HepG2 (cell line): ENCODE results near the gene LRRC72. TPM values are rescaled to one million over a fixed set of nuclear protein-coding genes. Genes with fewer than 3 reads are reported as not detected.

Experiments used
- ATAC-seq: fragments of 200-7000 bp; cut with Tn5 transposase; 3 replicates; pipeline ENCODE4 v1.9.1; 2020; ENCODE audit warnings: mild to moderate bottlenecking, moderate library complexity
- BruUV-seq: library from RNA; stranded (reverse); fragments of 400-500 nt; replicated peaks from 2 replicates; lab custom pipeline; 2021; lab: Mats Ljungman, UMichigan
- CTCF ChIA-PET: fragments of 300-600 bp; formaldehyde crosslinking; extraction: SDS; loops from one replicate; lab custom pipeline; 2021; ENCODE audit warnings: low total read pairs, inconsistent platforms, low intra/inter-chr PET ratio; lab: Yijun Ruan, JAX
- POLR2A ChIA-PET: fragments of 350-600 bp; sonication (Branson Sonifier 250); formaldehyde crosslinking; loops from one replicate; lab custom pipeline; 2020; ENCODE audit warnings: antibody characterized with exemption, inconsistent platforms; lab: Yijun Ruan, JAX
- DNase-seq: peaks from one replicate; pipeline ENCODE4 v3.0.0-alpha.2; 2015; ENCODE audit warnings: low spot score
- FAIRE-seq: peaks from 3 replicates; lab custom pipeline; 2011; peaks lifted over from hg19 to GRCh38; lab: Jason Lieb, UNC
- H2AFZ ChIP-seq: one replicate; pipeline ENCODE4 v1.6.1; 2011; ENCODE audit warnings: low read length, inconsistent platforms
- H3K27ac ChIP-seq: fragments of 300-600 bp; 3 replicates; pipeline ENCODE4 v1.8.0; 2011; ENCODE audit warnings: mixed run types, mild to moderate bottlenecking, mixed read lengths, low read length, inconsistent platforms; ENCODE audit not compliant: insufficient read depth; ENCODE audit errors: extremely low read length
- H3K27me3 ChIP-seq, 2 experiments: fragments of 200-600 bp in 1 of 2; 2 replicates in 1 of 2; 3 replicates in 1 of 2; pipeline versions ENCODE4 v1.6.0 to v1.8.0; 2011; ENCODE audit warnings: low read length in 2 of 2, mild to moderate bottlenecking in 2 of 2, moderate library complexity in 2 of 2, inconsistent platforms in 1 of 2; ENCODE audit not compliant: insufficient read depth in 2 of 2, control insufficient read depth in 1 of 2
- H3K36me3 ChIP-seq, 2 experiments: fragments of 200-600 bp in 1 of 2; replicated peaks in 1 of 2; 2 replicates in 1 of 2; 3 replicates in 1 of 2; pipeline versions ENCODE4 v1.5.1 to v1.8.0; 2011; ENCODE audit warnings: low read length in 2 of 2, inconsistent platforms in 1 of 2; ENCODE audit not compliant: insufficient read depth in 2 of 2, control insufficient read depth in 1 of 2
- H3K4me1 ChIP-seq: 2 replicates; pipeline ENCODE4 v1.5.1; 2012; ENCODE audit warnings: low read length, inconsistent platforms; ENCODE audit not compliant: insufficient read depth
- H3K4me2 ChIP-seq: 2 replicates; pipeline ENCODE4 v1.6.0; 2011; ENCODE audit warnings: low read depth, low read length, inconsistent platforms
- H3K4me3 ChIP-seq, 3 experiments: fragments of 200-600 bp in 1 of 3; sonication (generic), shearing (Covaris generic) in 1 of 3; replicated peaks in 1 of 3; 2 replicates each; pipeline ENCODE4 v1.5.1; 2011 to 2016; ENCODE audit warnings: low read length in 3 of 3, inconsistent platforms in 2 of 3, low read depth in 2 of 3, mild to moderate bottlenecking in 2 of 3, control low read depth in 1 of 3, mixed read lengths in 1 of 3; ENCODE audit not compliant: insufficient read depth in 1 of 3
- H3K79me2 ChIP-seq: one replicate; pipeline ENCODE4 v1.6.1; 2011; ENCODE audit warnings: low read length, inconsistent platforms; ENCODE audit not compliant: insufficient read depth
- H3K9ac ChIP-seq: 2 replicates; pipeline ENCODE4 v1.6.0; 2011; ENCODE audit warnings: mild to moderate bottlenecking, low read depth, low read length, inconsistent platforms; ENCODE audit not compliant: insufficient read depth
- H3K9me3 ChIP-seq: 2 replicates; pipeline ENCODE4 v1.5.1; 2012; ENCODE audit warnings: mild to moderate bottlenecking, low read length
- H4K20me1 ChIP-seq: 2 replicates; pipeline ENCODE4 v1.6.0; 2011; ENCODE audit warnings: inconsistent platforms, mild to moderate bottlenecking, low read length, moderate library complexity; ENCODE audit not compliant: insufficient read depth
- ADNP ChIP-seq: sonication (generic); formaldehyde crosslinking; IDR thresholded peaks from 2 replicates; pipeline ENCODE4 v1.4.0; 2020; ENCODE audit warnings: missing genetic modification reagents
- AGO1 ChIP-seq: fragments of 200-400 bp; formaldehyde crosslinking; IDR thresholded peaks from 2 replicates; pipeline ENCODE4 v1.6.1; 2017; ENCODE audit warnings: mild to moderate bottlenecking, low read depth, low read length, moderate library complexity; ENCODE audit not compliant: poor library complexity, severe bottlenecking
- CCDC6 ChIP-seq: sonication (generic); formaldehyde crosslinking; IDR thresholded peaks from 2 replicates; pipeline ENCODE4 v1.8.1; 2022; ENCODE audit warnings: mild to moderate bottlenecking, missing genetic modification reagents, moderate library complexity
- CTCF ChIP-seq: sonication (generic); formaldehyde crosslinking; IDR thresholded peaks from 2 replicates; pipeline ENCODE4 v1.5.0; 2020; ENCODE audit warnings: mild to moderate bottlenecking, missing genetic modification reagents, moderate library complexity
- FOXA1 ChIP-seq, 2 experiments: fragments of 450-650 bp in 1 of 2; sonication (generic) in 1 of 2; formaldehyde crosslinking in 1 of 2; IDR thresholded peaks; 2 replicates each; pipeline versions ENCODE4 v1.4.0 to v1.6.1; 2016 to 2020; ENCODE audit warnings: missing genetic modification reagents in 1 of 2
- FOXK1 ChIP-seq: sonication (generic); formaldehyde crosslinking; IDR thresholded peaks from 2 replicates; pipeline ENCODE4 v1.4.0; 2020; ENCODE audit warnings: low read depth, missing genetic modification reagents, borderline replicate concordance
- MAZ ChIP-seq, 2 experiments: sonication (generic) in 1 of 2; formaldehyde crosslinking in 1 of 2; IDR thresholded peaks; 2 replicates each; pipeline versions ENCODE4 v1.5.0 to v1.6.1; 2012 to 2020; ENCODE audit warnings: low read depth in 2 of 2, mild to moderate bottlenecking in 2 of 2, borderline replicate concordance in 1 of 2, improper control_type of control experiment in 1 of 2, low read length in 1 of 2, missing genetic modification reagents in 1 of 2, moderate library complexity in 1 of 2
- SNAPC2 ChIP-seq: sonication (generic); formaldehyde crosslinking; IDR thresholded peaks from 2 replicates; pipeline ENCODE4 v1.8.1; 2022; ENCODE audit warnings: mild to moderate bottlenecking, missing genetic modification reagents
- TSC22D2 ChIP-seq: sonication (generic); formaldehyde crosslinking; IDR thresholded peaks from 2 replicates; pipeline ENCODE4 v1.5.1; 2020; ENCODE audit warnings: missing genetic modification reagents, mild to moderate bottlenecking, borderline replicate concordance
- ZFP36L2 ChIP-seq: sonication (generic); formaldehyde crosslinking; IDR thresholded peaks from 2 replicates; pipeline ENCODE4 v1.4.0; 2020; ENCODE audit warnings: missing genetic modification reagents
- ZNF235 ChIP-seq: sonication (generic); formaldehyde crosslinking; IDR thresholded peaks from 2 replicates; pipeline ENCODE4 v1.8.1; 2023; ENCODE audit warnings: mild to moderate bottlenecking, missing genetic modification reagents, borderline replicate concordance
- ZNF260 ChIP-seq: sonication (generic); formaldehyde crosslinking; IDR thresholded peaks from 2 replicates; pipeline ENCODE4 v1.4.0; 2020; ENCODE audit warnings: missing genetic modification reagents, low read depth, mild to moderate bottlenecking, borderline replicate concordance
- ZNF761 ChIP-seq: sonication (generic); formaldehyde crosslinking; conservative IDR thresholded peaks from 2 replicates; pipeline ENCODE4 v1.4.0; 2020; ENCODE audit warnings: mild to moderate bottlenecking, missing genetic modification reagents
- ZSCAN29 ChIP-seq: sonication (generic); formaldehyde crosslinking; conservative IDR thresholded peaks from 2 replicates; pipeline ENCODE4 v1.4.0; 2020; ENCODE audit warnings: mild to moderate bottlenecking, missing genetic modification reagents
- WGBS: methylation state at CpG from one replicate; pipeline ENCODE4 v1.1.6; 2017; ENCODE audit warnings: low lambda C conversion rate; 5-methylcytosine and 5-hydroxymethylcytosine counted together
- in situ Hi-C: cut with HindIII; loops from 2 replicates; pipeline ENCODE4 v1.10.0; 2017; ENCODE audit warnings: low pct_unique_long_range_greater_than_20kb; ENCODE audit not compliant: extremely low pct_ligation_motif_present
- intact Hi-C: fragments of 100-400 bp; cut with micrococcal nuclease; formaldehyde crosslinking; loops from one replicate; pipeline ENCODE4 v1.10.0; 2022; ENCODE audit not compliant: unreplicated experiment
- polyA plus RNA-seq, 8 experiments: library from polyadenylated mRNA; depleted of rRNA in 3 of 8; stranded (reverse) in 7 of 8; unstranded in 1 of 8; fragments of >200 nt; fragmentation: Illumina TruSeq in 4 of 8; extraction: Trizol in 4 of 8; gene quantifications; 2 replicates each; pipeline versions ENCODE4 v1.2.1 to v1.2.3, GENCODE V29; 2011 to 2016; ENCODE audit warnings: low read depth in 4 of 8, missing spikeins in 1 of 8, mixed read lengths in 1 of 8; ENCODE audit not compliant: insufficient read depth in 1 of 8
- total RNA-seq, 5 experiments: library from RNA; depleted of rRNA; stranded (reverse); fragments of >200 nt; fragmentation: Illumina TruSeq; extraction: Trizol; gene quantifications; 2 replicates each; pipeline ENCODE4 v1.2.3, GENCODE V29; 2016; ENCODE audit warnings: low read depth in 1 of 5
- TF ChIP-seq, protein P1 (sequence below): sonication (generic); formaldehyde crosslinking; IDR thresholded peaks from 2 replicates; pipeline ENCODE4 v1.4.0; 2020; ENCODE audit warnings: missing genetic modification reagents
- TF ChIP-seq, protein P2 (sequence below): sonication (generic); formaldehyde crosslinking; IDR thresholded peaks from 2 replicates; pipeline ENCODE4 v1.4.0; 2020; ENCODE audit warnings: missing genetic modification reagents

LRRC72 gene
- total and polyA plus RNA-seq, 2 of the 13 experiments (the other 11 are each of a cell fraction or from before 2014, with no cell fraction given), result not detected

DNA sequence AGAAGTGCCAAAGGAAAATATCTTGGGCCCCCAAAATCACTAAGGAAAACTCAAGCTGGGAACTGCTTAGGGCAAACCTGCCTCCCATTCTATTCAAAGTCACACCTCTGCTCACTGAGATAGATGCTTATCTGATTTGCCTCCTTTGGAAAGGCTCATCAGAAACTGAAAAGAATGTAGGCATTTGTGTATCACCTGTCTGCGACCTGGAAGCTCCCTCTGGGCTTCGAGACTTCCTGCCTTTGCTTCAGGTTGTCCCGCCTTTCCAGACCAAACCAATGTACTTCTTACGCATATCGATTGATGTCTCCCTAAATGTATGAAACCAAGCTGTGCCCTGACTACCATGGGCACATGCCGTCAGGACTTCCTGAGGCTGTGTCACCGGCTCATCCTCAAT lies 14.5 kb upstream of the LRRC72 start (continued):
- TF ChIP-seq, protein P1, sequence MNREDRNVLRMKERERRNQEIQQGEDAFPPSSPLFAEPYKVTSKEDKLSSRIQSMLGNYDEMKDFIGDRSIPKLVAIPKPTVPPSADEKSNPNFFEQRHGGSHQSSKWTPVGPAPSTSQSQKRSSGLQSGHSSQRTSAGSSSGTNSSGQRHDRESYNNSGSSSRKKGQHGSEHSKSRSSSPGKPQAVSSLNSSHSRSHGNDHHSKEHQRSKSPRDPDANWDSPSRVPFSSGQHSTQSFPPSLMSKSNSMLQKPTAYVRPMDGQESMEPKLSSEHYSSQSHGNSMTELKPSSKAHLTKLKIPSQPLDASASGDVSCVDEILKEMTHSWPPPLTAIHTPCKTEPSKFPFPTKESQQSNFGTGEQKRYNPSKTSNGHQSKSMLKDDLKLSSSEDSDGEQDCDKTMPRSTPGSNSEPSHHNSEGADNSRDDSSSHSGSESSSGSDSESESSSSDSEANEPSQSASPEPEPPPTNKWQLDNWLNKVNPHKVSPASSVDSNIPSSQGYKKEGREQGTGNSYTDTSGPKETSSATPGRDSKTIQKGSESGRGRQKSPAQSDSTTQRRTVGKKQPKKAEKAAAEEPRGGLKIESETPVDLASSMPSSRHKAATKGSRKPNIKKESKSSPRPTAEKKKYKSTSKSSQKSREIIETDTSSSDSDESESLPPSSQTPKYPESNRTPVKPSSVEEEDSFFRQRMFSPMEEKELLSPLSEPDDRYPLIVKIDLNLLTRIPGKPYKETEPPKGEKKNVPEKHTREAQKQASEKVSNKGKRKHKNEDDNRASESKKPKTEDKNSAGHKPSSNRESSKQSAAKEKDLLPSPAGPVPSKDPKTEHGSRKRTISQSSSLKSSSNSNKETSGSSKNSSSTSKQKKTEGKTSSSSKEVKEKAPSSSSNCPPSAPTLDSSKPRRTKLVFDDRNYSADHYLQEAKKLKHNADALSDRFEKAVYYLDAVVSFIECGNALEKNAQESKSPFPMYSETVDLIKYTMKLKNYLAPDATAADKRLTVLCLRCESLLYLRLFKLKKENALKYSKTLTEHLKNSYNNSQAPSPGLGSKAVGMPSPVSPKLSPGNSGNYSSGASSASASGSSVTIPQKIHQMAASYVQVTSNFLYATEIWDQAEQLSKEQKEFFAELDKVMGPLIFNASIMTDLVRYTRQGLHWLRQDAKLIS (CRISPR knock-in tag), result no peak
- TF ChIP-seq FOXK1 (no peak), CTCF (CRISPR knock-in tag) (no peak), ZFP36L2 (CRISPR knock-in tag) (no peak), ADNP (CRISPR knock-in tag) (no peak), TSC22D2 (CRISPR knock-in tag) (no peak)

- Histone ChIP-seq H3K4me3 (no peak overlapping the region), H3K36me3 (no peaks in the 10 kb centered on the region), H3K27ac (no peak overlapping the region), H3K4me1 (no peaks in the 10 kb centered on the region), H3K79me2 (no peaks in the 10 kb centered on the region), H2AFZ (no peak overlapping the region), H3K9me3 (no peaks in the 10 kb centered on the region), H3K27me3 (no peaks in the 10 kb centered on the region), H3K4me2 (no peak overlapping the region), H4K20me1 (no peaks in the 10 kb centered on the region), H3K9ac (no peak overlapping the region)
- in situ Hi-C loops, result no loop called here
- ChIA-PET CTCF (no interaction called here), POLR2A (interaction anchor here (1.4 kb wide), 1 partner anchor 94 kb away, joined by 4 read pairs; no protein-coding TSS in a partner anchor)
- WGBS, result 83% methylated on average over 1 of the region's 1 CpG
- ATAC-seq, result no peak
- no peak for DNase-seq
- intact Hi-C loops, result no loop called here
- BruUV-seq, result no TSS peak
- no peak for FAIRE-seq
- TF ChIP-seq ZSCAN29 (CRISPR knock-in tag) (no peak), ZNF761 (CRISPR knock-in tag) (no peak), FOXA1 (IDR thresholded peaks at IDR 0.05) (no peak), FOXA1 (CRISPR knock-in tag; IDR thresholded peaks at IDR 0.05) (no peak), AGO1 (no peak), SNAPC2 (CRISPR knock-in tag) (no peak), ZNF260 (CRISPR knock-in tag) (no peak), ZNF235 (no peak), MAZ (IDR thresholded peaks at IDR 0.05; ENCODE audit: borderline replicate concordance, low read depth, low read length) (no peak), MAZ (CRISPR knock-in tag; IDR thresholded peaks at IDR 0.05; ENCODE audit: low read depth) (no peak), CCDC6 (CRISPR knock-in tag) (no peak)
- TF ChIP-seq, protein P2, sequence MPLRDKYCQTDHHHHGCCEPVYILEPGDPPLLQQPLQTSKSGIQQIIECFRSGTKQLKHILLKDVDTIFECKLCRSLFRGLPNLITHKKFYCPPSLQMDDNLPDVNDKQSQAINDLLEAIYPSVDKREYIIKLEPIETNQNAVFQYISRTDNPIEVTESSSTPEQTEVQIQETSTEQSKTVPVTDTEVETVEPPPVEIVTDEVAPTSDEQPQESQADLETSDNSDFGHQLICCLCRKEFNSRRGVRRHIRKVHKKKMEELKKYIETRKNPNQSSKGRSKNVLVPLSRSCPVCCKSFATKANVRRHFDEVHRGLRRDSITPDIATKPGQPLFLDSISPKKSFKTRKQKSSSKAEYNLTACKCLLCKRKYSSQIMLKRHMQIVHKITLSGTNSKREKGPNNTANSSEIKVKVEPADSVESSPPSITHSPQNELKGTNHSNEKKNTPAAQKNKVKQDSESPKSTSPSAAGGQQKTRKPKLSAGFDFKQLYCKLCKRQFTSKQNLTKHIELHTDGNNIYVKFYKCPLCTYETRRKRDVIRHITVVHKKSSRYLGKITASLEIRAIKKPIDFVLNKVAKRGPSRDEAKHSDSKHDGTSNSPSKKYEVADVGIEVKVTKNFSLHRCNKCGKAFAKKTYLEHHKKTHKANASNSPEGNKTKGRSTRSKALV (CRISPR knock-in tag), result no peak
These were observed 12.4 kb upstream of the LRRC72 start for GRCh38 chr7:16514271-16514670.
